Astrocyte of the spinal cord (primary cell): Measurements from ENCODE around the gene OLFM1.
"Not testable (repeated sequence)": the region's sequence is repeated elsewhere in the genome, so short reads cannot be mapped to it uniquely, and the experiment has no call there.

Experiments
- DNase-seq: peaks from one replicate; pipeline ENCODE4 v3.0.0; 2011; ENCODE audit warnings: low read depth, low spot score
- H3K4me3 ChIP-seq: 2 replicates; pipeline ENCODE4 v1.5.1; 2011; ENCODE audit warnings: low read depth, mild to moderate bottlenecking, low read length, moderate library complexity
- CTCF ChIP-seq: IDR thresholded peaks from 2 replicates; pipeline ENCODE4 v1.5.1; 2012; ENCODE audit warnings: low read depth, mild to moderate bottlenecking, low read length, inconsistent platforms
- in situ Hi-C: cut with HindIII; loops from 2 replicates; pipeline ENCODE4 v1.10.0; 2017; ENCODE audit warnings: low sequenced_read_pairs

OLFM1 gene

GRCh38 chr9:135155396-135155795 is 67.9 kb downstream of the OLFM1 start:
- no peak overlapping the region for H3K4me3 ChIP-seq
- no peak for DNase-seq
- TF ChIP-seq CTCF, result no peak
- in situ Hi-C loops, result no loop called here

- no peak overlapping the region for H3K4me3 ChIP-seq
- DNase-seq, result peak; percentile 3
- no peak for TF ChIP-seq CTCF
- in situ Hi-C loops, result no loop called here
Measured at GRCh38 chr9:135156525-135157510, 69.3 kb downstream of the OLFM1 start.

GRCh38 chr9:135157856-135158563 is 70.5 kb downstream of the OLFM1 start:
- DNase-seq, result no peak
- in situ Hi-C loops, result no loop called here
- no peak overlapping the region for H3K4me3 ChIP-seq
- no peak for TF ChIP-seq CTCF

DNA sequence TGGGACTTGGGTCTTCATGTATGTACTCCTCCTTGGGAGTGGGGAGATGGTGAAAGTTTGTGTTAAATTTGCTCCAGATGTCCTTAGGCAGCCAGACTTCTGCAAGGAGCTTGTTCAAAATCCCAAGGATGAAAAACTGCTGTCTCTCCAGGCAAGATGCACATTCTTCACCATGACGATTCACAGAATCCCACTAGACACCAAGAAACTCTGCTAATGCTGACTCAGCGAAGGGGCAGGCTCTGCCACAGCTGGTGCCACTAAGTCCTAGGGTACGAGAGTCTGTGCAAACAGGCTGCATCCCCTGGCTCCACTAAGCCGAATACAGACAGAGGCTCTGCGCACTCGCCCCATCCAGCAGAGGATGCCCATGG is 71.1 kb downstream of the OLFM1 start:
- in situ Hi-C loops, result no loop called here
- no peak for TF ChIP-seq CTCF
- no peak overlapping the region for H3K4me3 ChIP-seq
- no peak for DNase-seq

GRCh38 chr9:135159801-135160200 is 72.3 kb downstream of the OLFM1 start:
- in situ Hi-C loops, result no loop called here
- H3K4me3 ChIP-seq, result no peak overlapping the region
- DNase-seq, result no peak
- TF ChIP-seq CTCF, result no peak

DNA sequence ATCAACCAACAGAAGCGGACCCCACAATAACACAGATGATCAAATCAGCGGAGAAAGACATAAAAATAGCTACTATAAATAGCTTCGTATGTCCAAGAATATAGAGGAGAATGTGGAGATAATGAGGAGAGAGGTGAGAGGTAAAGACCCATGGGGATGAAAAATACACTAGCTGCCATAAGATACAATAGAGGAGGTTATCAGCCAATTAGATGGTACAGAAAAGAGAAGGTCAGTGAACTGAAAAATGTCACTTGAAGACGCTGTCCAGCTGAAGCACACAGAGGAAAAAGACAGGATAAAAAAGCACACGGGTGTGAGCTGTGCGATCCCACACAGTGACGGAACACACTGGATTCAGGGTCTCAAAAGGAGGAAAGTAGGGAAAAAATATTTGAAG is 73.4 kb downstream of the OLFM1 start:
- in situ Hi-C loops, result no loop called here
- no peak for DNase-seq
- no peak for TF ChIP-seq CTCF
- no peak overlapping the region for H3K4me3 ChIP-seq

GRCh38 chr9:135162599-135162998 is 75.1 kb downstream of the OLFM1 start:
- H3K4me3 ChIP-seq, in situ Hi-C loops, DNase-seq: not testable (repeated sequence)
